GM13976 (cell line): ENCODE measurements around the gene DNAJC15.
"Not testable (repeated sequence)": the region's sequence is repeated elsewhere in the genome, so short reads cannot be mapped to it uniquely, and the experiment has no call there.

Experiments used
- DNase-seq: peaks from one replicate; pipeline ENCODE4 v3.0.0; 2012; ENCODE audit warnings: low spot score
- CTCF ChIP-seq: IDR thresholded peaks from 2 replicates; pipeline ENCODE4 v1.5.1; 2012; ENCODE audit warnings: borderline replicate concordance, mild to moderate bottlenecking; ENCODE audit not compliant: insufficient read depth; ENCODE audit errors: extremely low read depth, missing control alignments, control extremely low read depth
- in situ Hi-C: fragments of 300-500 bp; cut with MboI; formaldehyde crosslinking; loops from one replicate; pipeline ENCODE4 v1.12.0; 2022; ENCODE audit warnings: low sequenced_read_pairs, mixed read lengths, inconsistent platforms; ENCODE audit not compliant: unreplicated experiment

The DNAJC15 gene

GRCh38 chr13:43026262-43026661 lies 2.9 kb downstream of the DNAJC15 start:
- TF ChIP-seq CTCF, result no peak
- in situ Hi-C loops, result no loop called here
- no peak for DNase-seq

- peak; percentile 41 for DNase-seq
- TF ChIP-seq CTCF, result no peak
- in situ Hi-C loops, result no loop called here
Measured at GRCh38 chr13:43030548-43030947, 7.2 kb downstream of the DNAJC15 start.

- in situ Hi-C loops, result no loop called here
Measured at GRCh38 chr13:43031881-43032280, 8.5 kb downstream of the DNAJC15 start.

GRCh38 chr13:43033038-43033437 lies 9.7 kb downstream of the DNAJC15 start:
- no peak for TF ChIP-seq CTCF
- no peak for DNase-seq
- in situ Hi-C loops, result no loop called here

More at GRCh38 chr13:43031881-43032280, 8.5 kb downstream of the DNAJC15 start:
- TF ChIP-seq CTCF, result no peak
- no peak for DNase-seq

- in situ Hi-C loops, result no loop called here
- TF ChIP-seq CTCF, result no peak
- no peak for DNase-seq
Measured at GRCh38 chr13:43036351-43037250, 13.2 kb downstream of the DNAJC15 start.

- TF ChIP-seq CTCF, result no peak
- DNase-seq, result no peak
- in situ Hi-C loops, result no loop called here
Measured at GRCh38 chr13:43039966-43040365, 16.6 kb downstream of the DNAJC15 start.

- in situ Hi-C loops, DNase-seq: not testable (repeated sequence)
Measured at GRCh38 chr13:43040581-43041368, 17.4 kb downstream of the DNAJC15 start.
